GM18909 (cell line): ENCODE results near the gene TBX18.

ENCODE experiments used
- ATAC-seq: cut with Tn5 transposase; IDR thresholded peaks from one replicate; pipeline ENCODE4 v1.9.1; 2021; ENCODE audit warnings: mild to moderate bottlenecking; ENCODE audit not compliant: unreplicated experiment, poor library complexity

TBX18 gene

DNA sequence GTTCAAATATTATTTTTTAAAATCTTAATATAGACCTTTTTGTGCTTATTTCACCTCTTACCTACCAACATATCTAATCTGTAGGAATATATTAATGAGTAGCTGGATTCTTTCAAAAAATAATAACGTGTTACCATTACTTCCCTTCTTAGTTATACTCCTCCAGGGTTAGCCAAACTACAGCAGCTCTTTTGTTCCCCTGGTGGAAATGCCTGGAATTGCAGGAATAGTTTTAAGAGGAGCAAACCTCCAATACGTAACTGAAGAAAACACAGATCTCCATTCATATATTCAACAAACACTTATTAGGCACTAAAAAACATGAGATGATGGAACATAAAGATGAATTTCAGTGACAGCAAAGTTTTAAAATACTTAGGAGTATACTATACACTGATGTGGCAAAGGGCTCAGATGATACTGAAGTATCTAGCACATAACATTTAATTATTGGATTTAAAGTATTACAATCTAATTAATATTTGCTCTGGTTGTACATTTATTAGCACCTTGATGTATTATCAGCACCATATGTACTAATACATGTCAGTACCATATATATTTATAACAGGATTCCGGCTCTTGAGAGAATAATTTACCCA is 78.3 kb downstream of the TBX18 start:
- no peak for ATAC-seq

DNA sequence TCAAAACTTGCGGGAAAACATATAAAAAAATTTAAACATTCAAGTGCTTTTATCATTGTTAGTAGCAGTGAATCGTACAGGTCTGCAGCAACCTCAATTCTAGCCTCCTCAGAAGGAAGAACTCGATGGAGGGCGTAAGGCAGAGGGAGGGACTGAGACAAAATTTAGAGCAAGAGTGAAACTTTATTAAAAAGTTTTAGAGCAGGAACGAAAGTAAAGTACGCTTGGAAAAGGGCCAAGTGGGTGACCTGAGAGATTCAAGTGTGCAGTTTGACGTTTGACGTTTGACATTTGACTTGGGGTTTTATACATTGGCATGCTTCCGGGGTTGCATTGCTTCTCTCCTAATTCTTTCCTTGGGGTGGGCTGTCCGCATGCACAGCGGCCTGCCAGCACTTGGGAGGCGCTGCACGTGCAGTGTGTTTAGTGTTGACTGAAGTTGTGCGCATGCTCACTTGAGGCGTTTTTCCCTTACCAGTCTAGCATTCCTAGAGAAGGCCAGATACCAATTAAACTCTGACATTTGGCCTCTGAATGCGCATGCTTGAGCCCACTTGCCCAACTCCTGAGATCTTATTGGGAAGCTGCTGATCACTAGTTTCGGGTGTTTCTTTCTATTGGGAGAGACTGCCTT is 82.6 kb downstream of the TBX18 start:
- ATAC-seq: no peak

DNA sequence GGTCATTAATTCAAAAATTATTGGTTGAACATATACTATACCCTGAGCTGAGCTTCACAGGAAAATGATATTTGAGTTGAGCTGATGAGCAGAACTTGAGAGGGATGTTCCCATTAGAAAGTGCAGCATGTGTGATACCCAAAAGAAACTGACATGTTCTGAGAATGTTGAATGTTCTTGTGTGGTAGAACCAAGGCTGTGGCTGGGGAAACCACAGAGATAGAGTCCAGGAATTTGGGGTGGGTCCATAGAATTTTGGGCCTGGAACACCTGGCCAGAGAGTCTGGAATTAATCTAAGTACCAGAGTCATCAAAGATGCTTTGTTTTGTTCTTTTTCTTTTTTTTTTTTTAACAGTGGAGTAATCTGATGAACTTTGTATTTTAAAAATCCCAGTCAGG is 88.7 kb downstream of the TBX18 start:
- ATAC-seq: no peak

DNA sequence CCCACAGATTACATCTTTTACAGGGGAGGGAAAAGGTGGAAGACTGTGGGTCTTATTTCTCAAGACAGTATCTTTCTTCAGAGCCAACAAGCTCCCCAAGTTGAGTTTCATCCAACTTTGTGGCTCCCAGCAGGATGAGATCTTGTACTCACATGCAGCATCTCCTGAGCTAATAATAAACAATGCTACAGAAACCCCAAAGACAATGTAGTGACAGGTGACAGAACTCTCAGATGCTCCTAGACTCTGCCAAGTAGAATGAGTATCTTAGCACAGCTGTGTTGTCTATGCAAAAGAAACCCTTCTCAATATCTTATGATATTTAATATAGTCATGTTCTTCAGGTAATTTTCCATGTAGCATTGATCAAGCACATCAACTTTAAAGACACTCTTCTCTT is 90.0 kb downstream of the TBX18 start:
- no peak for ATAC-seq

DNA sequence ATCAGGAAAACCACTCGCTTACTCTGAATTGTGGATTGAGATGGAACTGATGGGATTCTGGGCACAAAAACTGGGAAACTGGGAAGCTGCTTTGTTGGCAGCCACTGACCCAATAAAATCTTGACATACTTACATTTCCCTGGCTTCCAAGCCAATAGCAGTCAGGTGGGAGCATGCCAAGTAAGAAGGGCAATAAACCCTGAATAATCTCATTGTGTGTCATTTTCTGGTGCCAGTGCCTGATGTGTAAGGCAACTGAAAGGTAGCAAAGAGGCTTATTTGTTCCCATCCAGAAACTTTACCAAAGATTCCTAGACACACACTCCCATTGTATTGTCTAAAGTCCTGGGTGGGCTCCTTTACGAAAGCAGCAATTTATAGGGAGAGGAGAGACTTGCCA is 93.2 kb downstream of the TBX18 start:
- ATAC-seq: no peak

DNA sequence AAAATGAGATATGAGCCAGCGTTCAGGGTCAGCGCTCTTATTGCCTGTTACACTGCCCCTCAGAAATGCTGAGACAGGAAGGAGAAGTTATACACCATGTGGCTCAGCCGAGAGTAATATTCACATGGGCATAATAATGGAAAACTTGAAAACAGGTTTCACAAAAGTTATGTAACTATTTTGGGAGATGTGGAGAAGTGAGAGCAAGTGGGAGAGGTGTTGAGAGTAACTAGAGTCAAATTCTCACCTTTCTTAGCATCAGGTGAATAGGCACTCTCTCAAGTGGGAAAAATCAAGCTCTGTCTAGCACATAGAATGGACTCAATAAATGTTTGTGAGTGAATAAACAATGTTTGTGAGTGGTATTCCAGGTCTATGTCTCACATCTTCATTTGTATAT is 94.5 kb downstream of the TBX18 start:
- ATAC-seq: no peak

DNA sequence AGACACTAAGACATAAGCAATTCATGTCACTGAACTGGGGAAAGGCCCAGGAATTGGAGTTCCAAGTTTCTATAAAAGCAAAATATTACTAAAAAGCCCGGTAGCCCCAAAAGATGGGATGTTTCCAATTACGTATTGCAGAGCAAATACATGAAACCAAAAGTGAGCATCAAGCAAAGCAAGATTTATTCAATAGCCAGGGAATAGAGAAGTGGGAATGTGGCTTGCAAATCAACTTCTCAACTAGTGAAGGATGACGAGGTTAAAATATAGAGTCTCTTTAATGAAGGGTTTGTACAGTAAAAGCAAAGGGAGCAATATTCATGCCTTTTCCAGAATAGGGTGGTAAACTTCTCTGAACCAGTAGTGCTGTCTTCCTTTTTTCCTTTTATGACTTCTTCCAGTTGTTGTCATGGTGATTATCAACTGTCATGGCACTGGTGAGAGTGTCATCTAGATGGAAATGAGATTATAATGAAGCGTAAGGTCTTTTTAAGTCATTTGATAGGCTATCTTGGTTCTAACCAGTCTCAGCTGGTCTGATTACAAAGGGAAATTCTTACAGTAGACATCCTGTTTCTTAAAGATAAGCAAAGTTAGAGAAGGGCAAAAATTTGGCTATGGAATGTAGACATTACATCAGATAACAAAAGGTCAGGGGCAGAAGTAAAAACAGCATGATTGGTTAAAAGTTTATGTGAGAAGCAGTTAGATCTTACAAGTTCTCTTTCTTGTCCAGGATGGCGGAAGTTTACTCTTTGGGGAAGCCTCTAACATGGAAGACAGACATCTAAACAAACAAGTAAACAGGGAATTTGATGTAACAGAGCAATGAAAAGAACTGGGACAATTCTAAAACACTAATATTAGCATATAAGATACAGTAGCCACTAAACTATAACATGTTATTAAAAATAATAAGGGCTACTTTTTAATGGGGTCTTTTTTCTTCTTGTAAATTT is 96.9 kb downstream of the TBX18 start:
- no peak for ATAC-seq

DNA sequence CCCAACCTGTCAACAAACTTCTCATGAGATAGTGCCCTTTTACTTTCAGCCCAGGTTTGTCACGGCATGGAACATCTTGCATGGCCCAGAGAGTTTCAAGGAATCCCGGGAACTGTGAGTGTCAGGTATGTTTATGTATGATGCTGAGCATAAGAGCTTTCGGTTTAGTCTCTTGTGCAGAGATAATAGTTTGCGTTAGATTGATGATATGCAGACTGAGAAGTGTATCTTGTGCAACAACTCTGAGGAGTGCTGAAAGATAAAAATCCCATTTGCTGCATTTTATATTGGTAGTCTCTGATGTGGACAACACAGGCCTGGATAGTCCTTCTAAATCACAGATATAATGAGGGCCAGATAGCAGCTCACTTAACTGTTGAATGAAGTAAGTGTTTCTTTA is 99.0 kb downstream of the TBX18 start:
- ATAC-seq: no peak

DNA sequence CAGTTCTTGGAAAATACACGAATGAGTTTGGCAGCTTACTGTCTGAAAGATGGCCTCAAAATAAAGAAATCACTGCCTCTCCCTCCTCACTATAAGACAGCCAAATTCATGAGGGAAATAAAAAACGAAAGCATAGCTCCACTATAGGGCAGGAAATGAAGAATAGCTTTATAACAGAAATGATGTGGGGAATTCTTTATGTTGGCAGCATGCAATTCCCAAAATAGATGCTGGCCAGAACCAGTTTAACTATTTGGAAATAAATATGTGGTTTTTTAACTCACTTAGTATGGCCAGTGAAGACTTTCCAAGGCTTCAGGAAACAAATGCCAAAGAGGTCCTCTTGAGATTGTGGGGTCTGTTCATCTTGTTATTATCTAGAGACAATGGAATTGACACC is 100.5 kb downstream of the TBX18 start:
- ATAC-seq: no peak

DNA sequence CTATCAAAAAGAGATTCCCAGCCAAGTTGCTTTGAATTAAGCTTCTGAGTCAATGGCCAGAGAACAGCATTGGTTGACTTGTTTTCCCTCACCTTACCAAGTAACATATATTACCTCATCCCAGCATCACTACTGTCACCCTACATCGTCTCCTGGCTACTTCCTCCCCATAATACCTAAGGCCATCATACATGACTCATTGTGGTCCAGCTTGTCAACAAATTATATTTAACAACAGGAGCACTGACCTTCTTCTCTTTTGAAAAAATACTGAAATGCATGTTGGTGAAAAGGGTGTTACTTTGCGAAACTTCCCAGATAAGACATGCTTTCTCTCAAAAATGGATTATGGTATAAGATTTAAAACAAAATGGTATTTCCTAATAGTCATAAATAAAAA is 106.9 kb downstream of the TBX18 start:
- ATAC-seq: no peak

DNA sequence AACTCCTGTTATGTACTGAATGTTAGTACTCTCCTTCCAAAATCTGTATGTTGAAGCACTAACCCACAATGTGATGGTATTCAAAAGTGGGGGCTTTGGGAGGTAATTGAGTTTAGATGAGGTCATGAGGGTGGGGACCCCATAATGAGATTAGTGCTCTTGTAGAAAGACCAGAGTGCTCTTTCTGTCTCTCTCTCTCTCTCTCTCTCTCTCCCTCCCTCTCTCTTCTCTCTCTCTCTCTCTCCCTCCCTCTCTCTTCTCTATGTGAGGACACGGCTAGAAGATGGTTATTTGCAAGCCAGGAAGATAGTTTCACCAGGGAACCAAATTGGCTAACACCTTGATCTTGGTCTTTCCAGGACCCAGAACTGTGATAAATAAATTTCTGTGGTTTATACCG is 107.4 kb downstream of the TBX18 start:
- ATAC-seq: no peak

DNA sequence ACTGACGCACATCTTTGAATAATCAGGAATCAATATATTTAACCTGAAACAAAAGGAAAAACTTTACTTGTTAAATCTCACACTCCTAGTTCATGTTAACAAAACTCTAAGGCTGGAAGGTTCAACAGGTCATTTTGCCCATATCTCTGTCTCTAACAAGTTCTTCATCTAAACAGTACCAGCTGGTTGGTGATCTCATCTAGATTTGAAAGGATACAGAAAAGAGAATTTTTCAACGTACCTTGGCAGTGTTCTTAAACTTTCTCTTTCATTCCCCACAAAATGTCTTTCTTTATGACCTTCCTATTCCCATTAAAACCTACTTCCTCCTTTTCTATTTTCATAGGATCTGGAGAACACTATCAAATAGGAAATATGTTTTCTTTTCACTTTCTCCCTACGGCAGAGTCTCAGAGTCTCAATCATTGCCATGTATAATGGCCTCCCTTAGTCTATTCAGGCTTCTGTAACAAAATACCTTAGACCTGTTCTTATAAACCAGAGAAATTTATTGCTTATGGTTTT is 111.3 kb downstream of the TBX18 start:
- no peak for ATAC-seq

DNA sequence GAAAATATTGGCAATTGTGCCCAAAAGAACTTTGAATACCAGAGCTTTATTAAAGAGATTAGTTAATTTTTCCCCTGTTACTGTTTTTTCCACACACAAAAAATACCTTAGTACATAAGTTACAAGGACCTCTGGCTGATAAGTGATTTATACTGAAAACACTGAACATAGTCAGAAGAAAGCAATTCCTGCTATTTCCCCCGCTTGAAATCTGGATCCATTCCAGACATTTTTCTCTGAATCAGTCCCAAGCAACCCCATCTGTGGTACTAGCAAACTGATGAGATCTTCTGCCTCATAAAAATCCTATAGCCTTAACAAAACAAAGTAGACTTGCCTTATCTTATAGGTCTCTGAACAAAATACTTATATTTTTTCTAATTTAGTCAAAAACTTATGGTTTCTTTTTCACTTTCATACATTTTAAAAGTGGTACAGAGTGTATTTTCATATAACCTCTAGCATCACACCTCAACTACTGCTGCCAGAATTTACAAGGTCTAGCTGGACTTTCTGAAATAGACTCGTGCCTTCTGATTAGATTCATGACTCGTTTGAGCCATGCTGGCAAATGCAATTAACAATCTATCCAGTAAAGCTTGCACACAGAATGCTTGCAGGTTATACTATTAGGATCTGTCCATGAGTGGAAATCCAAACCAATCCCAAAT is 111.9 kb downstream of the TBX18 start:
- no peak for ATAC-seq

DNA sequence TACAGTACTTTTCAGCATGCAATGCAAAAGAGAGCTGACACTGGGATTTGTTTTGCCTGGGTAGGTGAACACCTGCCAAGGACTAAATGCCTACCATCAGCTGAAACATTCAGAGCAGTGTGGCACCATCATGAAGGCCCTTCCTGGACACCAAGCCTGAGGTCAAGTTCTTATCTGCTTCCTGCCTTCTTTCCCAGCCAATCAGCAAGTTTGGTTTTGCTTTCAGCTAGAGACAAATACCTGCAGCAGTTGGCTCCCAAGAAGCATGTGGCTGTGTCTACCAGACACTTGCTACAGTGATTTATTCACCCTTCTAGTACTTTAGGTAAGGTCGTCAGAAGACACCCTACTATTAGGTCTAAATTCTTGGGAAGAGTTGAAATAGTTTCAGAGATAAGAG is 112.8 kb downstream of the TBX18 start:
- ATAC-seq: no peak

DNA sequence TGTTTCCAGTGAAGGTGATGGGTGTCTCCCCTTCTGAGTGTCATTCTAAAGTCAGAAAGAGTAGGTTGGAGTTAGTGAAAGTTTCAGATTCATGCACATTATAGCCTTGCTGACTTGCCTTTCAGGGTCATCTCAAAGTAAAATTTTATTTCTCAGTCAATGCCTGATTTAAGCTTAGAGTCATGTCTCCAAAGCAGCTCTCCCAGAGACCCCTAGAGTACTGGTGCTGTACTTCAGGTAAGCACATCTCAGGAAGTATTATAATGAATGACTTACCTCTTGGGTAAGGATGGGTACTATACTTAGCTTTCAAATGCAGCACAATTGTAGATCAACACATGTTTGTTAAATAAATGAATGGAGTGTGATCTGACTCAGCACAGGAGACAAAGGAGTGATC is 116.0 kb downstream of the TBX18 start:
- no peak for ATAC-seq

DNA sequence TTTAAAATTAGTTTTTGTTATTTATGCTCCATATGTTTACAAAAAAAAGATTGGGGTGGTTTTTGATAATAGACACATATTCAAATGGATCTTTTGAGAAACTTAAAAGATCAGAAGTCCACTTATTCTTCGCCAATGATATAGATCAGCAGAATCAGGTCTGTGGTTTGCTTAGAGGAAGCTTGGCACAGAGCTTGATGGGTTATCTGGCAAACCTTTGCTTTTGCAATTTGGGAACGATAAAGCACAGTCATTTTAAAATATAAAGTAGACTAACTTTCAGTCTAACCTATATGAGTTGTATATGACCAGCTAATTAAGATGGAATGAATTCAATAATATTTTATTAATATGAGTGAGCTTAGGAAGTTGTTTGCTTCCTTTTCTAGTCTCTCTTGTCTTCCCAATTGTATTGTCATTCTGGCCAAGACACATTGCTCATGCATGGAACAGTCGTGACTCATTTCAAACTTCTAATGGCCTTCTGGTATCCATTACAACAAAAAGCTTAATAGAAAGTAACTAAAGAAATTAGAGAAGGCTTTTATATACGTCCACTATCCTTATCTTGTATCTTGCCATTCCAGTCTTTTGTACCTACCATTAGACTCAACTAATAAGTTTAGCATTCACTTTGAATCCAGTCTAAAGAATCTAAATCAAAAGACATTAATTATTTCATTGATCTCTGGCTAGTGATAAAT is 118.7 kb downstream of the TBX18 start:
- ATAC-seq: no peak

DNA sequence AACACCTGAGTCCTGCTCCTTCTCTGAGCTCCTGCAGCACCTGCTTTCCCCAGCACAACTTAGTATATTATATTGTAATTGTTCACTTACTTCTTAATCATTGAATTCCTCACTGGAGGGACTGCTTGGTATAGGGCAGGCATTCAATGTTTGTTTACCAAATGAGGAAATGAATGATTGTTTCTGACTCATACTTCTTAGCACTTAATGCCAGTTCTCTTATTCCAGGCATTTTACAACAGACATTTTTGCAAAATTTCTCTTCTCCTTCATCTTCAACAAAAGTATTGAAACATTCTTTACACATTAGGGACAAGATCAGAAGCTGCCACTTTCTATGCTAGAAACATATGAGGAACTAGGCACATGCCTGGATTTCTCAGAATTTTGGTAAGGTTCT is 119.4 kb downstream of the TBX18 start:
- ATAC-seq: no peak

DNA sequence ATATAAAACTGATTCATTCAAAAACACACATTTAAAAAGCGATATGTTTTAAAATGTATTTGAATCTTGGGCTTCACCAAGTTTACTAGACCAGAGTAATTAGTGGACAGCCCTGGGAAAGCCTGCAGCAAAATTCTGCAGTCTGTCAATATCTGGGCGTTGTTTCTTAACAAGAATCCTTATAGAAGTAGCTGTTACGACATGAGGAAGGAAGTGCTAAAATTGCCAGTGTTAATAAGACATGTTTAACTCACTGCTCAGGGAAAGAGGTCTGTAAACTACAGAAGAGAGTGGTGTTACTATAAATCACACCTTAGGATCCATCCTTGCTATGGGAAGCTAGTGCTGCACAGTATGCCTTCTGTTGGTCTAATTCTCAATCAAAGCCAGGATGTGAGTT is 120.6 kb downstream of the TBX18 start:
- no peak for ATAC-seq

DNA sequence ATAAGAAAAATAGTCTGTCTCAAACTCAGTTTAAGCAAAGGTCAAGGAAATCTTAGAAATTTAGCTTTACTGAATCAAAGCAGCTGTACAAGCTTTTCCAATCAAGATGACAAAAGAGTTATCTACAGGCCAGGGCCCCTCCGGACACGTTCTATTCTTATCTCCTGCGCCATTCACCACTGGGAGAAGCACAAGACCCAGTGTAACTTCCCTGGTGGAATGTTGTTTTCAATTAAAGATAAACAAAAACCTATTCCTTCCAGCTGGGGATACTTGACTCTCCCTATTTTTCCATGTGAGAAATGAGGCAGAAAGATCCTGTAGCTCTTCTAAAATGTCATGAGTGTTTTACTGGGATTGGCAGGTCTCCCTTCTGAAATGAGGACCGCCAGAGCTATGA is 123.3 kb downstream of the TBX18 start:
- ATAC-seq: no peak

DNA sequence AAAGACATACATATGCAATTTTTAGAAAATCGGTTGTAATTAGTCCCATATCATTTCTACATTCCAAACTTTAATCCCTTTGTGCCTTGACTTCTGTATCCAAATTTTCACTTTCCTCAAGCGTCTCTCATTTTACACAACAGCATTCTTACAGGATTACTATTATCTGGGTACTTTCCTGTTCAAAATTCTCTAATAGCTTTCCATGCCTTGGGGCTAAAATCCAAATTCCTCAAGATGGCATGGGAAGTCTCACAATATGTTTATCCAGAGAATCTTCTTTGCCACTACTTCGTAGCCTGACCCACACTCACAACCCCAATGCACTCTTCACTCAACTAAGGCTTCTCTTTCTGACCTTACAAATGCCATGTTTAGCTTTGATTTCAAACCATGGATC is 125.0 kb downstream of the TBX18 start:
- no peak for ATAC-seq
